Left ventricle myocardium inferior (tissue), 1 donor: ENCODE measurements around the gene ZNRF3. TPM values are rescaled to one million over a fixed set of nuclear protein-coding genes. Genes with fewer than 3 reads are reported as not detected.
"Not testable (repeated sequence)": the region's sequence is repeated elsewhere in the genome, so short reads cannot be mapped to it uniquely, and the experiment has no call there.

Source experiments
- DNase-seq: peaks from one replicate; pipeline ENCODE4 v3.0.0-alpha.2; 2020
- H3K27ac ChIP-seq: fragments of 200-600 bp; replicated peaks from 2 replicates; pipeline ENCODE4 v1.8.0; 2021
- H3K27me3 ChIP-seq: fragments of 200-600 bp; 2 replicates; pipeline ENCODE4 v1.8.0; 2021; ENCODE audit warnings: low read depth
- H3K36me3 ChIP-seq: fragments of 200-600 bp; 2 replicates; pipeline ENCODE4 v1.8.0; 2021
- H3K4me1 ChIP-seq: fragments of 200-600 bp; 2 replicates; pipeline ENCODE4 v1.8.0; 2021
- H3K4me3 ChIP-seq: fragments of 200-600 bp; 2 replicates; pipeline ENCODE4 v1.8.0; 2021; ENCODE audit warnings: mild to moderate bottlenecking, moderate library complexity
- H3K9me3 ChIP-seq: fragments of 200-600 bp; replicated peaks from 2 replicates; pipeline ENCODE4 v1.8.0; 2021
- intact Hi-C: fragments of 100-400 bp; cut with micrococcal nuclease; formaldehyde crosslinking; loops from one replicate; pipeline ENCODE4 v1.11.0; 2022
- total RNA-seq: library from RNA; stranded (reverse); fragmentation: NEBNext Ultra II Directional; extraction: Animal tissue kit (Norgen Biotek cat#: 25700); gene quantifications from one replicate; pipeline ENCODE4 v1.2.1, GENCODE V29; 2021
- TF ChIP-seq, protein P1 (sequence below): fragments of 200-600 bp; IDR thresholded peaks from 2 replicates; pipeline ENCODE4 v1.8.0; 2021; ENCODE audit warnings: antibody characterized with exemption, mild to moderate bottlenecking, borderline replicate concordance
- donor health status: DM: no; HTN: yes; CAD: no; lungs with severe emphysema.

ZNRF3 gene
- total RNA-seq, 1 donor from 2014 or later, result 6.3 TPM

DNA sequence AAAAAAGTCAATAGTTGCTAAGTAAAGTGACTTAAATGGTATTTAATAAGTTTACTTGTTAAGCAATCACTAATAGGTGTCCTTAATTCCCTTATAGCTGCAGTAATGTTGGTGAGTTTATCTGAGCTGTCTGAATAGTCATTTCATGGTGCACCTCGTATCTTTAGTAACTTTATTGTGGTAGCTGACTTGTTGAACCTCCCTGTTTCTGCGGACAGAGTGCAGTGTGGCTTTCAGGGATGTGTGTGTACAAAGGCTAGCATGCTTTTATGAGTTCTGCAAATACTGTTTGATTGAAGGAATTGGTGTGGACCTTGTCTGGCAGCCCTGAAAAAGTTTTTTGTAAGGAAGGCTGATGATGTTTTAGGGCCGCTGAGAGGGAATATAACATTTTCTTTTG is 2.6 kb downstream of the ZNRF3 start:
- no peaks in the 10 kb centered on the region for H3K9me3 ChIP-seq
- intact Hi-C loops, result no loop called here
- TF ChIP-seq, protein P1, sequence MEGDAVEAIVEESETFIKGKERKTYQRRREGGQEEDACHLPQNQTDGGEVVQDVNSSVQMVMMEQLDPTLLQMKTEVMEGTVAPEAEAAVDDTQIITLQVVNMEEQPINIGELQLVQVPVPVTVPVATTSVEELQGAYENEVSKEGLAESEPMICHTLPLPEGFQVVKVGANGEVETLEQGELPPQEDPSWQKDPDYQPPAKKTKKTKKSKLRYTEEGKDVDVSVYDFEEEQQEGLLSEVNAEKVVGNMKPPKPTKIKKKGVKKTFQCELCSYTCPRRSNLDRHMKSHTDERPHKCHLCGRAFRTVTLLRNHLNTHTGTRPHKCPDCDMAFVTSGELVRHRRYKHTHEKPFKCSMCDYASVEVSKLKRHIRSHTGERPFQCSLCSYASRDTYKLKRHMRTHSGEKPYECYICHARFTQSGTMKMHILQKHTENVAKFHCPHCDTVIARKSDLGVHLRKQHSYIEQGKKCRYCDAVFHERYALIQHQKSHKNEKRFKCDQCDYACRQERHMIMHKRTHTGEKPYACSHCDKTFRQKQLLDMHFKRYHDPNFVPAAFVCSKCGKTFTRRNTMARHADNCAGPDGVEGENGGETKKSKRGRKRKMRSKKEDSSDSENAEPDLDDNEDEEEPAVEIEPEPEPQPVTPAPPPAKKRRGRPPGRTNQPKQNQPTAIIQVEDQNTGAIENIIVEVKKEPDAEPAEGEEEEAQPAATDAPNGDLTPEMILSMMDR, result no peak

DNA sequence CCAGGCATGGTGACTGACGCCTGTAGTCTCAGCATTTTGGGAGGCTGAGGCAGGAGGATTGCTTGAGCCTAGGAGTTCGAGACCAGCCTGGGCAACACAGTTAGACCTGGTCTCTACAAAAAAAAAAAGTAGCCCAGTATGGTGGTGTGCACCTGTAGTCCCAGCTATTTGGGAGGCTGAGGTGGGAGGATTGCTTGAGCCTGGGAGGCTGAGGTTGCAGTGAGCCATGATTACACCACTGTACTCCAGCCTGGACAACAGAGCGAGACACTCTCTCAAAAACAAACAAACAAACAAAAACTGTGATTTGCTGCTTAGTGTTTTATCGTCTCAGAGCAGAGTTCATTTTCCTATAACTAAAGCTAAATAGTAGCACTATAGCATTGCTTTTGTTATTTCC is 3.3 kb downstream of the ZNRF3 start:
- H3K27ac ChIP-seq, H3K9me3 ChIP-seq, H3K4me3 ChIP-seq, H3K36me3 ChIP-seq, intact Hi-C loops, DNase-seq, H3K27me3 ChIP-seq: not testable (repeated sequence)
- H3K4me1 ChIP-seq, result peaks cover 48% of the 10 kb centered on the region

More for the DNA sequence above, 2.6 kb downstream of the ZNRF3 start:
- Histone ChIP-seq H3K4me3 (no peak overlapping the region), H3K36me3 (no peaks in the 10 kb centered on the region), H3K27me3 (no peaks in the 10 kb centered on the region), H3K4me1 (peaks cover 41% of the 10 kb centered on the region), H3K27ac (no peak overlapping the region)
- no peak for DNase-seq

DNA sequence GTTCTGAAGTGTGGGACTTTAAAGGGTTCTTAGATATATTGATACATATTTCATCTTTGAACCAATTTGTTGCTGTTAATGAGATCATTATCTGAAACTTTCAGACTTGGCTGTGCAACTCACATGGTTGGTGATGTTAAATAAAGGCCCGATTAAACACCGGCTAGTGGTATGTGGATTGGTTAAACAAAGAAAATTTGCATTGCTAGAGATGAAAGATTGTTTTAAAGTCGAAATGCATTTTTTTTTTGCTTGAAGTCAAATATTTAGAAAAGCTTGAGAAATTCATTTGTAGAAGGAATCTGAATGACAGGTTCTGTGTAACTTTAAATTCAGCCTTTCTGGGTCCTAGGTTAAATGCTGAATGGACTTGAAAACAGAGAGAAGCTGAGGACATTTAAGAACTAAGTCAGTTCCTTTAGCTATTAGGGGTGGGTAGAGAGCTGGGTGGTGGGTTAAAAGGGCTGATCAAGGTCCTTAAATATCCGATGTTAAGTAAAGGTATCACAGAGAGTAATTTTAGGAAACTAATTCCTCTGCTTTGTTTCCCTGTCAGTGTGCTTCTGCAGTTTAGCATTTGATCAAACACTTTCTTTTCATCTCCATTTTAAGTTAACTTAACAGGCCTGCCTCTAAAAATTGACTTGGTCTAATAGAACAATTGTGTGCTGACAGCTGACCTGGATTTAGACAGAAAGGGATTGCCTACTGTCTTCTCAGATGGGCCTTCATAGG is 4.5 kb downstream of the ZNRF3 start:
- TF ChIP-seq, protein P1, result no peak
- H3K27me3 ChIP-seq, result no peaks in the 10 kb centered on the region
- H3K9me3 ChIP-seq, result no peaks in the 10 kb centered on the region
- H3K27ac ChIP-seq, result no peak overlapping the region
- H3K36me3 ChIP-seq, result no peaks in the 10 kb centered on the region
- no peak overlapping the region for H3K4me3 ChIP-seq
- DNase-seq, result no peak
- H3K4me1 ChIP-seq, result peaks cover 52% of the 10 kb centered on the region
- intact Hi-C loops, result no loop called here

DNA sequence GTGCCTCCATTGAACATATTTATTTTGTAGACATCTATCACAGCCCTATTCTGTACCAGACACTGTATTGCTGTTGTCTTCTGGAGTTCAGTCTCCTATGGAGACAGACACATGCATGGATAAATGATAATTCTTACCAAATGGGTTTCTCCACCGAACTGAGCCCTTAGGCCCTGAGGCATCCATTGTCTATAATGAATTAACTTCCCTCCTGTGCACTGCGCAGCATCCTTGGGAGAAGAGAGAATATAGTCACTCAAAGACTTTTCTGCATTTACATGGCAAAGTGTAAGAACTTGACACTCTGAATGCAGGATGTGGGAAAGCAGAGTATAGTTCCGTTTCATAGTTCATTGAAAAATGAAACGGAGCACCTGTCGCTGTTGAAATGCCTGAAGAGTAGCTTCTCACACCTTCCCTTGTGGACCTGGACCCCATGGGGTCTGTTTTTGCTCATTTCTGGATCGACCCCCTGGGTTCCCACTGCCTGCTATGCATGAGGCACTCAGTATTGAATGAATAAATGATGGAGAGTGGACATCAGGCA is 6.2 kb downstream of the ZNRF3 start:
- Histone ChIP-seq H3K27ac (no peak overlapping the region), H3K4me1 (peaks cover 54% of the 10 kb centered on the region), H3K4me3 (no peak overlapping the region), H3K27me3 (no peaks in the 10 kb centered on the region), H3K9me3 (no peaks in the 10 kb centered on the region), H3K36me3 (no peaks in the 10 kb centered on the region)
- DNase-seq, result no peak
- intact Hi-C loops, result no loop called here
- TF ChIP-seq, protein P1, result no peak

DNA sequence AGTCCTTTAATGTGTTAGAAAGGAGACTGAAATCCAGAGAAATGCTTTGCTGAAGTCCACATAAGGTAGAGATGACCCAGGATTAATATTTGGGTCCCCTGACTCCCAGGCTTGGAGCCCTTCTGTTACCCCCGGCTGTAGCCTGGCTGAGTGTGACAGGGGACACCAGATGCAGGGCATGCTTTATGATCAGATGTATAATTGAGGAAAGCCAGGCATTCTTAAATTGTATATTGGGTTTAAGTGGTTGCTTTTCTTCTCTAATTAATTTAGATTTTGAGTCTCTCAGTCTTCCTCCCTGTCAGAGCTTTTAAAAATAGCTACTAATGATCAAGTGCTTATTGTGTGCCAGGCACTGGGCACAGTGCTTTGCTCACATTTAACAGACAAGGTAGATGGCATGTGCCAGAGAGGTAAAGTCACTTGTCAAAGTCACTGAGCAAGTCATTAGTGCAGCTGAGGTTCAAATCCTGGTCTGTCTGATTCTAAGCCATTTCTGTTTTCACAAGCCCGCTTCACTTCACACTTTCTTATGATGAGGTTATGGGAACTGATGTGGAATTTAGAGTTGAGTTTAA is 7.9 kb downstream of the ZNRF3 start:
- H3K36me3 ChIP-seq, result no peaks in the 10 kb centered on the region
- TF ChIP-seq, protein P1, result no peak
- H3K27ac ChIP-seq, result peak overlapping the region; percentile 50
- no peaks in the 10 kb centered on the region for H3K27me3 ChIP-seq
- H3K4me1 ChIP-seq, result peaks cover 46% of the 10 kb centered on the region
- DNase-seq, result no peak
- no peaks in the 10 kb centered on the region for H3K9me3 ChIP-seq
- intact Hi-C loops, result no loop called here
- H3K4me3 ChIP-seq, result no peak overlapping the region

DNA sequence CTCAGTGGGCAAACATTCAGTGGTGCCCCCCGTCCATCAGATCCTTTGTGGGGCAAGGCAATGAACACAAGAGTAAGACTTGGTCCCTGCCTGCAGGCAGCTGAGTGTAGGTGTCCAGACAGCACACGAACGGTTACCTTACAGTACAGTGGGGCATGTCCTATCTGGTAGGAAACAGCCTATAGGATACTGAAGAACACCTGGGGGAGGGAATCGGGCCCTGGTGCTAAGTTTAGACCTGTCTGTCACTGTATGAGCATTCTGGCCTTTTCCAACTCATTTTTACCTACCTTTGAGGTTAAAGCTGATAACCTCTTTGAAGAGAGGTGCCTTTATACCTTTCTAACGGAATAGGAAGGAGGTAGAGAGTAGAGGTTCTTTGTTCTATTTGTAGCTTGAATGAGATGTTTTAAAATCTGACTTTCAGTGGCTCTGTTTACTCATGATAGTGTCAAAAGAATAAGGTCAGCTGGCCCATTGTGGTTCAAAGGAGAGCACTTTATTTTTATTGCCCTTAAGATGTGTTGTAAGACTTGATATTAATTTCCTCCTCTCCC is 8.9 kb downstream of the ZNRF3 start:
- H3K36me3 ChIP-seq, result no peaks in the 10 kb centered on the region
- H3K4me1 ChIP-seq, result peaks cover 44% of the 10 kb centered on the region
- no peak for DNase-seq
- H3K27ac ChIP-seq, result peak overlapping the region; percentile 50
- TF ChIP-seq, protein P1, result no peak
- H3K9me3 ChIP-seq, result no peaks in the 10 kb centered on the region
- no peaks in the 10 kb centered on the region for H3K27me3 ChIP-seq
- no peak overlapping the region for H3K4me3 ChIP-seq
- intact Hi-C loops, result no loop called here
